ENCODE measurements around the gene NRCAM.

NRCAM gene

GRCh38 chr7:108421720-108422331 lies 34.4 kb downstream of the NRCAM start:
- Histone ChIP-seq H3K9me3 (replicated peaks; ENCODE audit: low read length) (no peaks in the 10 kb centered on the region), H3K4me3 (ENCODE audit: low read length) (no peak overlapping the region), H3K36me3 (ENCODE audit: insufficient read depth, low read length) (no peaks in the 10 kb centered on the region), H3K4me2 (ENCODE audit: low read length) (no peak overlapping the region), H3K9ac (ENCODE audit: low read depth, low read length) (no peak overlapping the region), H3K27me3 (ENCODE audit: control insufficient read depth, insufficient read depth, low read length) (no peaks in the 10 kb centered on the region), H3K4me1 (ENCODE audit: control insufficient read depth, insufficient read depth, low read length) (peaks cover under 1% of the 10 kb centered on the region)

- no peaks in the 10 kb centered on the region for H3K9me3 ChIP-seq (replicated peaks; ENCODE audit: low read length)
- H3K9ac ChIP-seq (ENCODE audit: low read depth, low read length): no peak overlapping the region
- peaks cover 13% of the 10 kb centered on the region for H3K4me1 ChIP-seq (ENCODE audit: control insufficient read depth, insufficient read depth, low read length)
- H3K27me3 ChIP-seq (ENCODE audit: control insufficient read depth, insufficient read depth, low read length): no peaks in the 10 kb centered on the region
- no peak overlapping the region for H3K4me2 ChIP-seq (ENCODE audit: low read length)
- no peak overlapping the region for H3K4me3 ChIP-seq (ENCODE audit: low read length)
- H3K36me3 ChIP-seq (ENCODE audit: insufficient read depth, low read length): no peaks in the 10 kb centered on the region
These were observed 36.0 kb downstream of the NRCAM start for GRCh38 chr7:108419961-108420908.

GRCh38 chr7:108418946-108419345 lies 37.3 kb downstream of the NRCAM start:
- Histone ChIP-seq H3K4me3 (ENCODE audit: low read length) (no peak overlapping the region), H3K9me3 (replicated peaks; ENCODE audit: low read length) (no peaks in the 10 kb centered on the region), H3K36me3 (ENCODE audit: insufficient read depth, low read length) (no peaks in the 10 kb centered on the region), H3K4me2 (ENCODE audit: low read length) (no peak overlapping the region), H3K27me3 (ENCODE audit: control insufficient read depth, insufficient read depth, low read length) (no peaks in the 10 kb centered on the region), H3K4me1 (ENCODE audit: control insufficient read depth, insufficient read depth, low read length) (peaks cover 24% of the 10 kb centered on the region), H3K9ac (ENCODE audit: low read depth, low read length) (no peak overlapping the region)

GRCh38 chr7:108417926-108418325 lies 38.3 kb downstream of the NRCAM start:
- no peaks in the 10 kb centered on the region for H3K9me3 ChIP-seq (replicated peaks; ENCODE audit: low read length)
- no peaks in the 10 kb centered on the region for H3K36me3 ChIP-seq (ENCODE audit: insufficient read depth, low read length)
- no peak overlapping the region for H3K9ac ChIP-seq (ENCODE audit: low read depth, low read length)
- H3K4me1 ChIP-seq (ENCODE audit: control insufficient read depth, insufficient read depth, low read length): peaks cover 30% of the 10 kb centered on the region
- H3K4me2 ChIP-seq (ENCODE audit: low read length): no peak overlapping the region
- no peak overlapping the region for H3K4me3 ChIP-seq (ENCODE audit: low read length)
- no peaks in the 10 kb centered on the region for H3K27me3 ChIP-seq (ENCODE audit: control insufficient read depth, insufficient read depth, low read length)

GRCh38 chr7:108417144-108417543 lies 39.1 kb downstream of the NRCAM start:
- Histone ChIP-seq H3K4me3 (ENCODE audit: low read length) (no peak overlapping the region), H3K27me3 (ENCODE audit: control insufficient read depth, insufficient read depth, low read length) (no peaks in the 10 kb centered on the region), H3K4me2 (ENCODE audit: low read length) (no peak overlapping the region), H3K4me1 (ENCODE audit: control insufficient read depth, insufficient read depth, low read length) (peaks cover 30% of the 10 kb centered on the region), H3K9me3 (replicated peaks; ENCODE audit: low read length) (no peaks in the 10 kb centered on the region), H3K36me3 (ENCODE audit: insufficient read depth, low read length) (no peaks in the 10 kb centered on the region), H3K9ac (ENCODE audit: low read depth, low read length) (no peak overlapping the region)

GRCh38 chr7:108415821-108416536 lies 40.3 kb downstream of the NRCAM start:
- peak overlapping the region; percentile 2 for H3K4me3 ChIP-seq (ENCODE audit: low read length)
- H3K4me2 ChIP-seq (ENCODE audit: low read length): peak overlapping the region; percentile 66
- no peaks in the 10 kb centered on the region for H3K36me3 ChIP-seq (ENCODE audit: insufficient read depth, low read length)
- peaks cover 30% of the 10 kb centered on the region for H3K4me1 ChIP-seq (ENCODE audit: control insufficient read depth, insufficient read depth, low read length)
- peak overlapping the region; percentile 38 for H3K9ac ChIP-seq (ENCODE audit: low read depth, low read length)
- no peaks in the 10 kb centered on the region for H3K9me3 ChIP-seq (replicated peaks; ENCODE audit: low read length)
- no peaks in the 10 kb centered on the region for H3K27me3 ChIP-seq (ENCODE audit: control insufficient read depth, insufficient read depth, low read length)

- H3K4me3 ChIP-seq (ENCODE audit: low read length): no peak overlapping the region
- H3K9me3 ChIP-seq (replicated peaks; ENCODE audit: low read length): no peaks in the 10 kb centered on the region
- H3K4me2 ChIP-seq (ENCODE audit: low read length): no peak overlapping the region
- no peaks in the 10 kb centered on the region for H3K27me3 ChIP-seq (ENCODE audit: control insufficient read depth, insufficient read depth, low read length)
- H3K9ac ChIP-seq (ENCODE audit: low read depth, low read length): no peak overlapping the region
- H3K4me1 ChIP-seq (ENCODE audit: control insufficient read depth, insufficient read depth, low read length): peaks cover 30% of the 10 kb centered on the region
- no peaks in the 10 kb centered on the region for H3K36me3 ChIP-seq (ENCODE audit: insufficient read depth, low read length)
These were observed 41.2 kb downstream of the NRCAM start for GRCh38 chr7:108415084-108415483.

GRCh38 chr7:108413782-108414492 lies 42.3 kb downstream of the NRCAM start:
- H3K9me3 ChIP-seq (replicated peaks; ENCODE audit: low read length): no peaks in the 10 kb centered on the region
- H3K36me3 ChIP-seq (ENCODE audit: insufficient read depth, low read length): no peaks in the 10 kb centered on the region
- H3K9ac ChIP-seq (ENCODE audit: low read depth, low read length): peak overlapping the region; percentile 0
- no peak overlapping the region for H3K4me3 ChIP-seq (ENCODE audit: low read length)
- peak overlapping the region; percentile 0 for H3K4me2 ChIP-seq (ENCODE audit: low read length)
- peaks cover 30% of the 10 kb centered on the region for H3K4me1 ChIP-seq (ENCODE audit: control insufficient read depth, insufficient read depth, low read length)
- no peaks in the 10 kb centered on the region for H3K27me3 ChIP-seq (ENCODE audit: control insufficient read depth, insufficient read depth, low read length)

- Histone ChIP-seq H3K9me3 (replicated peaks; ENCODE audit: low read length) (no peaks in the 10 kb centered on the region), H3K4me3 (ENCODE audit: low read length) (no peak overlapping the region), H3K4me1 (ENCODE audit: control insufficient read depth, insufficient read depth, low read length) (peaks cover 34% of the 10 kb centered on the region), H3K27me3 (ENCODE audit: control insufficient read depth, insufficient read depth, low read length) (no peaks in the 10 kb centered on the region), H3K4me2 (ENCODE audit: low read length) (no peak overlapping the region), H3K9ac (ENCODE audit: low read depth, low read length) (no peak overlapping the region), H3K36me3 (ENCODE audit: insufficient read depth, low read length) (no peaks in the 10 kb centered on the region)
These were observed 42.9 kb downstream of the NRCAM start for GRCh38 chr7:108413337-108413736.

GRCh38 chr7:108409146-108409545 lies 47.1 kb downstream of the NRCAM start:
- no peak overlapping the region for H3K9ac ChIP-seq (ENCODE audit: low read depth, low read length)
- no peak overlapping the region for H3K4me3 ChIP-seq (ENCODE audit: low read length)
- no peak overlapping the region for H3K4me2 ChIP-seq (ENCODE audit: low read length)
- H3K4me1 ChIP-seq (ENCODE audit: control insufficient read depth, insufficient read depth, low read length): peaks cover 12% of the 10 kb centered on the region
- H3K27me3 ChIP-seq (ENCODE audit: control insufficient read depth, insufficient read depth, low read length): no peaks in the 10 kb centered on the region
- no peaks in the 10 kb centered on the region for H3K9me3 ChIP-seq (replicated peaks; ENCODE audit: low read length)
- H3K36me3 ChIP-seq (ENCODE audit: insufficient read depth, low read length): no peaks in the 10 kb centered on the region
